HFFc6 (cell line): ENCODE results near the gene SIAH2. TPM values are rescaled to one million over a fixed set of nuclear protein-coding genes. Genes with fewer than 3 reads are reported as not detected.

Experiments used
- DNase-seq: peaks from one replicate; pipeline ENCODE4 v3.0.0-alpha.2; 2018
- H3K27ac Mint-ChIP-seq: 2 replicates; pipeline ENCODE4 v1.8.0; 2020; ENCODE audit warnings: mild to moderate bottlenecking, mixed read lengths
- H3K27me3 Mint-ChIP-seq: 2 replicates; pipeline ENCODE4 v1.8.0; 2021; ENCODE audit warnings: mild to moderate bottlenecking, moderate library complexity, mixed read lengths; ENCODE audit not compliant: insufficient read depth
- H3K36me3 Mint-ChIP-seq: 2 replicates; pipeline ENCODE4 v1.8.0; 2021; ENCODE audit warnings: low read depth, mixed read lengths
- H3K4me1 Mint-ChIP-seq: 2 replicates; pipeline ENCODE4 v1.8.0; 2020; ENCODE audit warnings: low read depth, mixed read lengths
- H3K4me3 Mint-ChIP-seq: 2 replicates; pipeline ENCODE4 v1.8.0; 2020; ENCODE audit warnings: mild to moderate bottlenecking, moderate library complexity, mixed read lengths
- H3K9me3 Mint-ChIP-seq: 2 replicates; pipeline ENCODE4 v1.8.0; 2020; ENCODE audit warnings: mild to moderate bottlenecking, mixed read lengths
- CTCF ChIP-seq: fragments of 200-600 bp; sonication (generic); IDR thresholded peaks from 2 replicates; pipeline ENCODE4 v1.5.0; 2021; ENCODE audit warnings: antibody characterized with exemption, mild to moderate bottlenecking
- total RNA-seq, 6 experiments: library from RNA; stranded (reverse); fragmentation: NEBNext Ultra II Directional; extraction: Animal tissue kit (Norgen Biotek cat#: 25700); gene quantifications; 2 replicates in 1 of 6; 3 replicates in 5 of 6; pipeline ENCODE4 v1.2.3, GENCODE V29; 2021

Gene SIAH2
- total RNA-seq, 6 experiments from 2014 or later, result 14.6 to 18.2 (median 15.9) TPM

- Mint-ChIP-seq H3K4me3 (no peak overlapping the region), H3K36me3 (no peaks in the 10 kb centered on the region), H3K4me1 (peaks cover 11% of the 10 kb centered on the region), H3K9me3 (no peaks in the 10 kb centered on the region), H3K27me3 (peaks cover 2% of the 10 kb centered on the region), H3K27ac (no peak overlapping the region)
- DNase-seq, result no peak
- no peak for TF ChIP-seq CTCF
These were observed 40.7 kb downstream of the SIAH2 start for GRCh38 chr3:150722267-150722666.

- TF ChIP-seq CTCF, result peak; percentile 92
- Mint-ChIP-seq H3K4me1 (peaks cover 11% of the 10 kb centered on the region), H3K27me3 (peaks cover 2% of the 10 kb centered on the region), H3K27ac (no peak overlapping the region), H3K36me3 (no peaks in the 10 kb centered on the region), H3K9me3 (no peaks in the 10 kb centered on the region), H3K4me3 (no peak overlapping the region)
- peak; percentile 53 for DNase-seq
These were observed 41.5 kb downstream of the SIAH2 start for GRCh38 chr3:150721285-150722130.

- Mint-ChIP-seq H3K4me3 (no peak overlapping the region), H3K27ac (no peak overlapping the region), H3K4me1 (peaks cover 11% of the 10 kb centered on the region), H3K27me3 (peaks cover 2% of the 10 kb centered on the region), H3K9me3 (no peaks in the 10 kb centered on the region), H3K36me3 (no peaks in the 10 kb centered on the region)
- no peak for DNase-seq
- no peak for TF ChIP-seq CTCF
These were observed 42.5 kb downstream of the SIAH2 start for GRCh38 chr3:150720444-150720843.

- peaks cover 6% of the 10 kb centered on the region; the same call in 1 of the 2 replicates for H3K4me1 Mint-ChIP-seq
- H3K27me3 Mint-ChIP-seq, result peaks cover 5% of the 10 kb centered on the region
- DNase-seq, result peak; percentile 69
- no peaks in the 10 kb centered on the region; the same call in 1 of the 2 replicates for H3K9me3 Mint-ChIP-seq
- H3K27ac Mint-ChIP-seq, result no peak overlapping the region
- no peak overlapping the region for H3K4me3 Mint-ChIP-seq
- TF ChIP-seq CTCF, result no peak
- H3K36me3 Mint-ChIP-seq, result no peaks in the 10 kb centered on the region
These were observed 52.9 kb downstream of the SIAH2 start for GRCh38 chr3:150710097-150710496.

- no peaks in the 10 kb centered on the region for H3K36me3 Mint-ChIP-seq
- H3K9me3 Mint-ChIP-seq, result no peaks in the 10 kb centered on the region
- DNase-seq, result peak; percentile 88
- H3K4me3 Mint-ChIP-seq, result peak within 1 kb of the TSS; percentile 96
- peak; percentile 6; the same call in 1 of the 2 replicates for TF ChIP-seq CTCF
- peaks cover 11% of the 10 kb centered on the region for H3K4me1 Mint-ChIP-seq
- H3K27ac Mint-ChIP-seq, result peak within 1 kb of the TSS; percentile 96
- H3K27me3 Mint-ChIP-seq, result peaks cover 2% of the 10 kb centered on the region; the same call in 1 of the 2 replicates
These were observed 59.1 kb downstream of the SIAH2 start, which contains the start of gene ERICH6 for GRCh38 chr3:150703756-150704344. ERICH6 (minus strand) TSS chr3:150703920; CDS start chr3:150703898, 22 bp downstream.
